GM23248 (cell line): Measurements from ENCODE around the gene TMEM17. TPM values are rescaled to one million over a fixed set of nuclear protein-coding genes. Genes with fewer than 3 reads are reported as not detected.

Experiments used
- DNase-seq: peaks from one replicate; pipeline ENCODE4 v3.0.0-alpha.2; 2015
- H2AFZ ChIP-seq: fragments of 200-600 bp; sonication (generic); 2 replicates; pipeline ENCODE4 v1.6.1; 2016; ENCODE audit warnings: antibody characterized with exemption
- H3F3A ChIP-seq: fragments of 200-600 bp; sonication (generic); 2 replicates; pipeline ENCODE4 v1.6.1; 2016; ENCODE audit warnings: mild to moderate bottlenecking, antibody characterized with exemption, mixed run types; ENCODE audit not compliant: insufficient read depth
- H3K27ac ChIP-seq: fragments of 200-600 bp; sonication (generic); 2 replicates; pipeline ENCODE4 v1.5.1; 2016; ENCODE audit warnings: mild to moderate bottlenecking
- H3K27me3 ChIP-seq: fragments of 200-600 bp; sonication (generic); replicated peaks from 2 replicates; pipeline ENCODE4 v1.6.1; 2016; ENCODE audit warnings: mild to moderate bottlenecking; ENCODE audit not compliant: insufficient read depth
- H3K36me3 ChIP-seq: fragments of 200-600 bp; sonication (generic); 2 replicates; pipeline ENCODE4 v1.6.1; 2016; ENCODE audit warnings: low read depth, mild to moderate bottlenecking
- H3K4me1 ChIP-seq: fragments of 200-600 bp; sonication (generic); 2 replicates; pipeline ENCODE4 v1.6.1; 2016; ENCODE audit warnings: mild to moderate bottlenecking; ENCODE audit not compliant: insufficient read depth
- H3K4me2 ChIP-seq: fragments of 200-600 bp; sonication (generic); one replicate; pipeline ENCODE4 v1.6.1; 2016; ENCODE audit warnings: mild to moderate bottlenecking; ENCODE audit not compliant: unreplicated experiment
- H3K4me3 ChIP-seq: fragments of 200-600 bp; sonication (generic); 2 replicates; pipeline ENCODE4 v1.5.1; 2016; ENCODE audit warnings: mild to moderate bottlenecking
- H3K79me2 ChIP-seq: fragments of 200-600 bp; sonication (generic); 2 replicates; pipeline ENCODE4 v1.6.1; 2016; ENCODE audit warnings: mild to moderate bottlenecking; ENCODE audit not compliant: insufficient read depth
- H3K9ac ChIP-seq: fragments of 200-600 bp; sonication (generic); 2 replicates; pipeline ENCODE4 v1.6.1; 2016; ENCODE audit warnings: mild to moderate bottlenecking
- H3K9me2 ChIP-seq: fragments of 200-600 bp; sonication (generic); 2 replicates; pipeline ENCODE4 v1.6.1; 2016; ENCODE audit warnings: mixed run types, mild to moderate bottlenecking, moderate library complexity; ENCODE audit not compliant: insufficient read depth
- H3K9me3 ChIP-seq: fragments of 200-600 bp; sonication (generic); one replicate; pipeline ENCODE4 v1.6.1; 2017; ENCODE audit warnings: low read depth
- H4K20me1 ChIP-seq: fragments of 200-600 bp; sonication (generic); 2 replicates; pipeline ENCODE4 v1.6.0; 2016; ENCODE audit not compliant: insufficient read depth
- EZH2 ChIP-seq: fragments of 200-600 bp; sonication (generic); IDR thresholded peaks from 2 replicates; pipeline ENCODE4 v1.6.1; 2018; ENCODE audit warnings: antibody characterized with exemption, mild to moderate bottlenecking; ENCODE audit not compliant: insufficient read depth, poor library complexity, severe bottlenecking
- EZH2phosphoT487 ChIP-seq: fragments of 200-600 bp; sonication (generic); IDR thresholded peaks from 2 replicates; pipeline ENCODE4 v1.6.1; 2018; ENCODE audit warnings: antibody characterized with exemption, moderate library complexity, mild to moderate bottlenecking, low read depth; ENCODE audit not compliant: insufficient read depth
- WGBS, 2 experiments: methylation state at CpG; one replicate each; pipeline ENCODE4 v1.1.6; 2015 to 2017; ENCODE audit warnings: low lambda C conversion rate in 2 of 2, low coverage in 1 of 2; ENCODE audit errors: missing lambda C conversion rate in 2 of 2; 5-methylcytosine and 5-hydroxymethylcytosine counted together
- in situ Hi-C: fragments of 300-500 bp; cut with MboI; formaldehyde crosslinking; loops from 2 replicates; pipeline ENCODE4 v1.15.0; 2020
- polyA plus RNA-seq: library from polyadenylated mRNA; unstranded; fragments of >200 nt; fragmentation: Nextera tagmentation; extraction: Ambion mirVana; gene quantifications from 2 replicates; pipeline ENCODE4 v1.2.1, GENCODE V29; 2016
- total RNA-seq: library from RNA; depleted of rRNA; stranded (reverse); fragments of >200 nt; shearing (Covaris generic); gene quantifications from 2 replicates; pipeline ENCODE4 v1.2.3, GENCODE V29; 2014

Gene TMEM17
- total and polyA plus RNA-seq, 2 experiments from 2014 or later = 3.7 to 5.7 TPM

DNA sequence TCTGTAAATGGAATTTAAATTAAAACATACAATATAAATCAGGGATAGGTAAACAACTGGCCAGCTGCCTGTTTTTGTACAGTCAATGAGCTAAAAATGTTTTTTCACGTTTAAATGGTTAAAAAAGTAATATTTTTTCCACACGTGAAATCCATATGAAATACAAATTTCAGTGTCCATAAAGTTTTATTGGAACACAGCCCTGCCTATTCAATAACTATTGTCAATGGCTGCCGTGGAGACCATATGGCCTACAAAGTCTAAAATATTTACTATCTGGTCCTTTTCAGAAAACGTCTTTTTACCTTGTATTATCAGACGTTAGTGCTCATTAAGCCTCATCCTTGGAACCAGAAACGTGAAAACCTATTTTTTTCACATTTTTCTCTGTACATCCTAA lies 1.3 kb downstream of the TMEM17 start:
- H3K27ac ChIP-seq = no peak overlapping the region
- no peak for DNase-seq
- no peak overlapping the region for H3K9ac ChIP-seq
- H3K36me3 ChIP-seq = no peaks in the 10 kb centered on the region
- H3F3A ChIP-seq = peaks cover 5% of the 10 kb centered on the region; the same call in 1 of the 2 replicates
- H3K79me2 ChIP-seq = no peaks in the 10 kb centered on the region
- no peak overlapping the region for H3K4me3 ChIP-seq
- peaks cover 26% of the 10 kb centered on the region for H3K4me1 ChIP-seq
- no peak overlapping the region for H3K4me2 ChIP-seq
- H3K9me3 ChIP-seq = no peaks in the 10 kb centered on the region
- WGBS, 2 experiments = 76 to 81% methylated on average over 6 of the region's 6 CpGs
- H2AFZ ChIP-seq = peak overlapping the region; percentile 95
- H3K27me3 ChIP-seq = no peaks in the 10 kb centered on the region
- H4K20me1 ChIP-seq = no peaks in the 10 kb centered on the region
- no peaks in the 10 kb centered on the region for H3K9me2 ChIP-seq
- in situ Hi-C loops = no loop called here
- TF ChIP-seq EZH2 = no peak
- no peak for TF ChIP-seq EZH2phosphoT487

DNA sequence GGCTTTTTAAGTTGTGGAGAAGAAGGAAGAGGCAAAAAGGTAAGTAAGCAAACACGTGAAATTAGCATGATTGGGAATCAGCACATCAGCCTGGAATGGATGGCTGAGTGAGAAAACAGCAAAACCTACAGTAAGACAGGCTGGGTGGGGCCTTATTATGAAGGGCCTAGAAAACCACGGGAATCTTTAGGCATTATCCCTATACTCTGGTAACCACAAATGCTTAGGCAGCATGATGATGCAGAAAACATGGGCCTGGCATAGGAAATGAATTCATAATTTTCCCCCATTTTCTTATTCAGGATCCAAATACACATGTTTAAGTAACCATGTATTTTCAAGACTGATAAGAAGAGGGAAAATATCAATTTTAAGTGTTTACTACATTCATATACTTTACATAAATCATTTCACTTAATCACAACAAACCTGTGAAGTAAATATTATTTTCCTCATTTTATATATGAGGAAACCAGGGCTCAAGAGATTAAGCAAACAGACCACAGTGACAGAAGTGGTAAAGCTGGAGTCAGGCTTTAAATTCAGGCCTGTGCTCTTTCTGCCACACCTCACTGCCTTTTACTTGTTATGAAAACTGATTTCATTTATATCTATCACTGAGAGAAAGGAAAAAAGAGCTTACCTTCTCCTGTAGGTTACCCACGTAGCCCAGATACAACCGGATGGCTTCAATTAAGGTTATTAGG lies 4.0 kb downstream of the TMEM17 start:
- Histone ChIP-seq H3K4me1 (peaks cover 34% of the 10 kb centered on the region), H3K36me3 (no peaks in the 10 kb centered on the region), H3K9me3 (no peaks in the 10 kb centered on the region), H3K79me2 (no peaks in the 10 kb centered on the region), H3K4me3 (no peak overlapping the region), H2AFZ (peak overlapping the region; percentile 73), H3K4me2 (no peak overlapping the region), H3K27me3 (no peaks in the 10 kb centered on the region), H4K20me1 (no peaks in the 10 kb centered on the region), H3K9me2 (no peaks in the 10 kb centered on the region), H3K9ac (peak overlapping the region; percentile 32; the same call in 1 of the 2 replicates), H3K27ac (peak overlapping the region; percentile 63), H3F3A (peaks cover 5% of the 10 kb centered on the region; the same call in 1 of the 2 replicates)
- WGBS, 2 experiments = 80 to 83% methylated on average over 4 of the region's 4 CpGs
- no peak for TF ChIP-seq EZH2
- TF ChIP-seq EZH2phosphoT487 = no peak
- in situ Hi-C loops = no loop called here
- DNase-seq = peak; percentile 69

DNA sequence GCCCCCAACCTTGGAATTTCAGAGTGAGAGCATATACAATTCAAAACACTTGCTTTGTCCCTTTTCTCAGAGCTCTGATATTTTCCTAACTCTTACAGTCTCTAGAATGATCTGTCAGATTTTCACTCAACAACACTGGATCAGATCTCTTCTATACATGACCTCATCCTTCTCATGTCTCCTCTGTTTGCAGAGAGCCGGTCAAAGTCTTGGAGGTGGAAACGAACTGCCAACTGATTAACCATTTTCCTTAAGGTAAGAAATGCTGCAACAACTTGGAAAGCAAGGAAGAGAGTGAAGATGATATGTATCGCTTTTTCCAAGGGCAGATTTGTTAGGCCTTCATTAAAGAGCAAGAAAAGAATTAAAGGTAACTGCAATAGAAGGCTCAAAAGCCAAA lies 4.9 kb downstream of the TMEM17 start:
- Histone ChIP-seq H2AFZ (peak overlapping the region; percentile 73), H3K4me2 (no peak overlapping the region), H3K9me2 (no peaks in the 10 kb centered on the region), H3K4me1 (peaks cover 28% of the 10 kb centered on the region), H3K27ac (no peak overlapping the region), H3F3A (no peaks in the 10 kb centered on the region; the same call in 1 of the 2 replicates), H3K4me3 (no peak overlapping the region), H3K9me3 (no peaks in the 10 kb centered on the region), H3K36me3 (no peaks in the 10 kb centered on the region), H3K9ac (no peak overlapping the region), H3K79me2 (no peaks in the 10 kb centered on the region), H3K27me3 (no peaks in the 10 kb centered on the region), H4K20me1 (no peaks in the 10 kb centered on the region)
- WGBS, 2 experiments = 59 to 61% methylated on average over 3 of the region's 3 CpGs
- in situ Hi-C loops = no loop called here
- no peak for TF ChIP-seq EZH2phosphoT487
- no peak for TF ChIP-seq EZH2
- DNase-seq = no peak

DNA sequence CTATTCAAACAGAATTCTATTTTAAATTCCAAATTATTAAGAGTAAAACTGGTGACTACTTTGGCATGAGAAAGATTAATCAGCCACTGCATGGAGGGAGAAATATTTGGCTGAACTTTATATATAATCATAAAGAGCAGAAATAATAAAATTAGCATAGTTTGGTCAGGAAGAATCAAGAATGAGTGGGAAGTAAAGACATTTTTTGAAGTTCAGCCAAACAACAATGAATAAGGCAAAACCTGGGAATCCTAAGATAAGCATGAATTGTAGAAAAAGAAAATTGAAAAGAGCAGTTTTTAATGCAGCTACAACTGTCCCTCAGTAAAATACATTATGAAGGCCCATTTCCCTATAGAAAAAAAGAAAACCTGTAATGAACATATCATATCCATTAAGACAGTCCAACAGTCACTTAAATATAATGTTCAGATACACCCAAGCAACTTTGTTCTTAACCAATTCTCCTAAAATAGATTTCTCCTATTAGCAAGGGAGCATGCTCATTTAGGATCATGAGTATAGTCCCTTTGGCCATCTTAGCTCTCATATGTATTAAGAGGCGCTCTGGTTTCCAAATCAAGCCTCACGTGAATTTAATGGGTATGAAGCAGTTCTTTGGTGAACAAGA lies 6.5 kb downstream of the TMEM17 start:
- 93 to 97% methylated on average over 2 of the region's 2 CpGs for WGBS, 2 experiments
- no peak overlapping the region for H3K4me3 ChIP-seq
- no peaks in the 10 kb centered on the region for H3K9me2 ChIP-seq
- H3K27me3 ChIP-seq = no peaks in the 10 kb centered on the region
- no peaks in the 10 kb centered on the region for H4K20me1 ChIP-seq
- H3K27ac ChIP-seq = no peak overlapping the region
- H3K79me2 ChIP-seq = no peaks in the 10 kb centered on the region
- no peak overlapping the region for H3K9ac ChIP-seq
- peak; percentile 27 for DNase-seq
- in situ Hi-C loops = no loop called here
- no peaks in the 10 kb centered on the region for H3K36me3 ChIP-seq
- no peaks in the 10 kb centered on the region for H3K9me3 ChIP-seq
- H3K4me1 ChIP-seq = peaks cover 22% of the 10 kb centered on the region
- H3K4me2 ChIP-seq = no peak overlapping the region
- no peaks in the 10 kb centered on the region; the same call in 1 of the 2 replicates for H3F3A ChIP-seq
- no peak overlapping the region for H2AFZ ChIP-seq
- TF ChIP-seq EZH2 = no peak
- TF ChIP-seq EZH2phosphoT487 = no peak

DNA sequence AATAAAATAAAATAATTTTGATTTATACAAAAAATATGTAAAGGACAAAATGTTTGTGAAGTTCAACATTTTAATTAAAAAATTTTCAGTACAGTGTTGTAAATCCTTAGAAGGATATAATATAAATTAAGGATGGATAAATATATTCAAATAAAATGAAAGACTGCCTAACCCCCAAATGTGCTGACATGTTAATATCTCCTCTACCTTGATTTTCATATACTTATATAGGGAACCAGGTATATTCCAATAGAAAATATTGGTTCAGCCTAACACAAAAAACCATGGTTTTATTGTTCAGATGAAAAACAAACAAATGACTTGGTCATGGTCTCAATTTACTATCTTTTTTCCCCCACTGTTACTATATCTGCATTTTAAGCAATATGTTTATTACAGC lies 7.3 kb downstream of the TMEM17 start:
- Histone ChIP-seq H3F3A (no peaks in the 10 kb centered on the region; the same call in 1 of the 2 replicates), H3K9me3 (no peaks in the 10 kb centered on the region), H3K4me3 (no peak overlapping the region), H3K36me3 (no peaks in the 10 kb centered on the region), H3K27ac (no peak overlapping the region), H3K27me3 (no peaks in the 10 kb centered on the region), H3K9me2 (no peaks in the 10 kb centered on the region), H3K79me2 (no peaks in the 10 kb centered on the region), H3K9ac (no peak overlapping the region), H4K20me1 (no peaks in the 10 kb centered on the region), H3K4me2 (no peak overlapping the region), H2AFZ (no peak overlapping the region), H3K4me1 (peaks cover 22% of the 10 kb centered on the region)
- in situ Hi-C loops = no loop called here
- no peak for TF ChIP-seq EZH2phosphoT487
- TF ChIP-seq EZH2 = no peak
- no peak for DNase-seq
